ENCODE measurements around the gene GNG13.

DNA sequence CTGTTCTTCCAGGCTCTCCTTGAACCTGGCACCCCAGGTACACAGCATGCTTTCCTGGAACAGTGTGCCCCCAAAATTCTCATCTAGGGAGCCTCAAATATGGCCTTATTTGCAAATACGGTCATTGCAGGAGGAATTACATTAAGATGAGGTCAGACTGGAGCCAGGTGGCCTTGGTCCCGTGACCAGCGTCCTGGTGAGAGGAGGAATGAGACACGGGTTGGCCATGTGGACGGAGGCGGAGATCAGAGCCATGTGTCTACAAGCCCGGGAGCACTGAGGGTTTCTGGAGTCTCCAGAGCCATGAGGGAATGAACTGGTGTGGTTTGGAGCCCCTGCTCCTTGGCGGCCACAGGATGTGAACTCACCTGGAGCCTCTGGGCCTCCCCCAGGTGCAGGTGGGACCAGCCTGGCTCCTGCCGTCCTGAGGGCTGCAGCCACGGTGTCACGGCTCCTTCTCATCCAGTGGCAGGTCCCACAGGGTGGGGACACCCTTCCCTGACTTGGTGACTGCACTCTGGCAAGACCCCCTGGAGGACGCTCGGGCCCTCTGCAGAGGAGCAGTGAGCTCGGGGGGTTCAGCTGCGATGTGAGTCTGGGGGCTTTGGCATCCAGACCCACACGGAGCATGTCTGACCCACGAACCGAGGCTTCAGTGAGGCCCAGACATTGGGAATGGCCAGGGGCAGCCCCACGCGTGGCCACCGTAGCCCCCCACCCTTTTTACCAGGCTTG lies 21.8 kb upstream of the GNG13 start:
- TF ChIP-seq CTCF (IDR thresholded peaks at IDR 0.05) (no peak), EZH2 (IDR thresholded peaks at IDR 0.05) (no peak), EZH2phosphoT487 (IDR thresholded peaks at IDR 0.05) (no peak)
